NCI-H524 (cell line): ENCODE results near the gene ETS1.

Source experiments
- DNase-seq, 2 experiments: peaks; one replicate each; lab custom pipeline; 2025; lab: John Stamatoyannopoulos, UW

Gene ETS1

DNA sequence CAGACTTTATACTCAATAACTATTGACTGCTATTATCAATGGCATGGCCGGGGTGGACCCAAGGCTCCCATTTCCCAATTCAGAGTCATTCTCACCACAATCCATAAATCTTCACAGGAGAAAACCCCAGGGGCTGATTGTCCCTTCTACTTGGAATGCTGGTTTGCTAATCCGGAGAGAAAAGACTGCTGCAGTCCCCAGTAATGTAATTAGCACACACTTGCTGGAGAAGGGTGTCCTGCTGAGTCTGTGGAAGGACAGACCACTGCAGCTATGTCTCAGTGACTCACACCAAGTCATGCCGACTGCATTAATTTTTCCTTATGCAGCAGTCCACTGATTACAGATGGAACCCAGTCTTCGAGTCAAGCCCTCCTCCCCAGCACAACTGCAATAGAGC is 5.9 kb upstream of the ETS1 start:
- DNase-seq: no peak

DNA sequence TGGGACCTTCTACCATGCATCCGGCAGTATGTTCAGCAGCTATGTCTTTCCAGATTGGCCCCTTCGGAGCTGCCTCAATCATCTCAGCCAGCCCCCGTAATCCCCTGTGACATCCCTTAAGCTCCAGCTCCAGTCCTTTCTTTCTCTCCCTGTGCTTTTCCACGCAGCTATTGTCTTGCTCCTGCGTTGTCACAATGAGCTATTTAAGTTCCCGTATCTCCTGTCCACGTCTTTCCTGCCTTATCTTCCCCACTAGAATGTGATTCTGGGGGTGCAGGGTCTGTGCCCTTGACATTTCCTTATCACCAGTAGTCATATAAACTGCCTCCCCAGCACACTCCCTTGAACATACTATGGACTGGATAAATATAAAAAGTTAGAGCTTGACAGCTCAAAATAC is 5.1 kb upstream of the ETS1 start:
- DNase-seq: no peak

DNA sequence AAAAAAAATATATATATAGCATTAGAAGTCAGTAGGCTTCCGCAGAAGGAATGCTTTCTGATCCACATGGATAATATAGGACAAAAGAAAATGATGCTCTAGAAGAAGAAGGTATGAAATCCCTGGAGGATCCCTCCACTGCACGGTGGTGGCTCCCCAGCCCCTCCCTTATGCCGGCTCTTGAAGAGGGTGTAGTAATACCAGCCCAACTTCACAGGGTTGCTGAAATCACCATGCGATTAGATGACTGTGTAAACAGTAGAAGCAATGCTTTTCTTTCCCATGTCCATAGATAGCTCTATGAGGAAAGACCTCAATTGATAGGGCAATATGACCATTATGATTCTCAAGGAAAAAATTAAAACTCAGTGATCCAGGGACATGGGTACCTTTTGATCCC is 3.2 kb upstream of the ETS1 start:
- no peak for DNase-seq

DNA sequence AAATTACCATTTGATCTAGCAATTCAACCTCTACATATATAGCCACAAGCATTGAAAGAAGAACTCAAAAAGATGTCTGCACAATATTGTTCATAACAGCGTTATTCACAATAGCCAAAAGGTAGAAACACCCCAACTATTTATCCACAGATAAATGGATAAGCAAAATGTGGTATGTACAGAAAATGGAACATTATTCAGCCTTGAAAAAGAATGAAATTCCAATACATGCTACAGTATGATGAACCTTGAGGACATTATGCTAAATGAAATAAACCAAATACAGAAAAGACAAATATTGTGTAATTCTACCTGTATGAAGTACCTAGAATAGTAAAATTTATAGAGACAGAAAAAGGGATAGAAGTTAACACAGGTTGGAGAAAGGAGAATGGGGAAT is 2.6 kb upstream of the ETS1 start:
- no peak for DNase-seq

DNA sequence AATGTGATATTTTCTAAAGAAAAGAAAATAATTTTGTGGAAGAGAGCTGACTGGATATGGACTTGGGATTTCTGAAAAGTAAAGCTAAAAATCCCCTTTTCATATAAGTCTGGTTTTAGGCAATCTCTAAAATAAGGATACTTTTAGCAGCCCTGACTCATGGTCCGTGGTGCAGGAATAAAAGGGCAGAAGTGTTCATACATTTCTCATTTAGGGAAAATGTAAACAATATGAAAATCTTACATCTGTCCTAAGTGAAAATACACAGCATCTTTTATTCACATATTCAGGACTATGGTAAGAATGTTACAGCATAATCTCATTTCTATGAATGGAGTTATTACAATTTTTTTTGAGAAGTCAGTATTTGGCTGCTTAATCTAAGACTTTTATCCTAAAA is 735 bp upstream of the ETS1 start:
- no peak for DNase-seq

DNA sequence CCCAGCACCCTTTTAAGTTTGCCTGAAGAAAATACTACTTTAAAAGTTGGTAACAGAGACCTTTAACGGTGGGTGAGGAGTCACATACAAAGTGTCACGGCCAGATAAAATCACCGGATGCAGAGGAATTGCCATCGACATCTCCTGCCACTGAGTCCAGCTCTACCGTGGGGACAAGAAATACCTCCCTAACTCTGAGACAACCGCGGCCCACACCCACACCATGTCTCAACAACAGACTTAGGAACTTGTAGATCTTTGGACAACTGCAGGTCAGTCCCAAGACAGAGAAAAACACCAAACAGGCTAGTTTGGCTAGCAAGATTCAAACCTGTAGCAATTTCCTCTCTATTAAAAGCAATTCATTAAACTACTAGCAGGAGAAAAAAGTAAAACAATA is 669 bp downstream of the ETS1 start:
- DNase-seq: no peak

DNA sequence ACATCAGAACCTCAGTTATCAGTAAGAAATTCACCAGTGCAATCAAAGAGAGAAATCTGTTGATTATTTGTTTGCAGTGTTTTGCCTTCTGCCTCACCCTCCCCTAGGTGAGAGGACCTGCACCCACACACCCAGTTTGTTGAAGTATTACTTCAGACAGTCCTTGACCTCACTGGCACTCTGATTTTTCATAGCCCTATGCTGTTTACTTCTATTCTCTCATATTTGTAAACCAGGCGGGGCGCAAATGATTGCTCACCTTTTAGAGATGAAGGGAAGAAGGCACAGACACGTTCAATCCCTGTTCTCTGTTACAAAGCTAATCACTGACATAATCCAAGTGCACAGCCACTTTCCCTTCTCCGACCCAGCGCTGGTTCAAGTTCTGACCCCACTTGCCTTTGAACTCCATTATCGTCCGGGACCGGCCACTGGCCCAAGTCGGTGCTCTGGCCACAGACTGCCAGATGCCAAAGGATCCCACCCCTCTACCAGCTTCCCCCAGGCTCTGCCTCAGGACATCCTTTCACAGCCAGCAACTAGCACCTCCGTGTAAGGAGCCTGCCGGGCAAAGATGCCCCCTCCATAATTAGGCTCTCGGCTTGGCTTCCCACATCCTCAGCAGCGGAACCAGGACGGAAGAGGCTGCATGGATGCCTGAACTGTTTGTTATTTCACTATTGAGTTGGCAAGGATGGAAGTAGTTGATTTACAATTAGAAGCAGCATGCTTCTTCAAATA is 1.7 kb downstream of the ETS1 start:
- no peak for DNase-seq

DNA sequence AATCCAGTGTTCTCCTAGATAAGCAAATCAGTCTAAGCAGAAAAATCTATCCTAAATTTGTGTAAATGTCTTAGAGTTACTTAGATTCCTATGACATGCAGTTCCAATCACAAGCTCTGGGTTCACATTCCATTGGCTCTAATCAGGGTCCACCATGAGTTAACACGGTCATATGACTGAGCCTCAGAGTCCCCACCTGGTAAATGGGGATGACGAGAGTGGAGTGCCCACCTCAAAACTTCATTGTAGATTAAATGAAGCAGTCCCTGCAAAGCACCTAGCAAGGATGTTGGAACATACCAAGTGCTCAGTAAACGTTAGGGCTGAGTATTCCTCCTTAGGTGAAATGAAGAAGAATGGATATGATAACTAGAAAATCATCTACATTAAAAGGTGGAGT is 3.1 kb downstream of the ETS1 start:
- DNase-seq: no peak

DNA sequence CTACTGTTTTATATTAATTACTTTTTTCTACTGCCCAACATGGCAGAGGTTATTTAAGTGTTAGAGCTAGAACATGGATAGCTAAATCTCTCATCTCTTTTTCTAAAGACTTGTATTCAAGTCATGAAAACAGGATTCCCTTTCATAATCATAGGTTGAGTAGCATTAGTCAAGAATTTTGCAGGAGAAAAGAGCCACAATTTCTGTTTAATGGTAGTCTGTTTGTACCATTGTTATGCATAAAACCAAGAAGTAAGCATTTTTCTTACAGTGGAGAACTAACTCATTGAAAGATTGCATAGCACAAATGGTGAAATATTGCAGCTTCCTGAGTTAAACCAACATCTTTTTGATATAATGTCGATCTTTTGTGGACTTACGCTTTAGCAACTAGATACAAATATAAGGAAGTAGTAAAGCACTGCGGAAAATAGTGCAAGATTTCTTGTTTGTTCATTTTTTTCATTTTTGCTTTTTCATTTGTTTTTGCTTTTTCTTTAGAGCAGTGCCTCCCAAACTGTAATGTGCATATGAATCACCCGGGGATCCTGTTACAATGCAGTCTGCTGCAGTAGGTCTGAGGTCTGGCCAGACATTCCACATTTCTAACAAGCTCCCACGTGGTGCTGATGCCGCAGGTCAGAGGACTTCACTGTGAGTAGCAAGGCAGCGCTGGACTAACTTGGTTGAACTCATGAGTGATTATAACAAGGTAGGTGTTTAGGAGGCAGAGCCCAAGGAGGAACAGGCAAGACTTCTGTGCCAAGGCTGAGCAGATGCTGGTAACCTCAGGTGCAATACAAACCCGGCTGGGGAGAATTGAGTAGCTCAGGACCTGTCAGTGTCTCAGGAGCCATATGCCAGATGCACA is 4.6 kb downstream of the ETS1 start:
- peak in 1 of 2 experiments; percentile 68 for DNase-seq

DNA sequence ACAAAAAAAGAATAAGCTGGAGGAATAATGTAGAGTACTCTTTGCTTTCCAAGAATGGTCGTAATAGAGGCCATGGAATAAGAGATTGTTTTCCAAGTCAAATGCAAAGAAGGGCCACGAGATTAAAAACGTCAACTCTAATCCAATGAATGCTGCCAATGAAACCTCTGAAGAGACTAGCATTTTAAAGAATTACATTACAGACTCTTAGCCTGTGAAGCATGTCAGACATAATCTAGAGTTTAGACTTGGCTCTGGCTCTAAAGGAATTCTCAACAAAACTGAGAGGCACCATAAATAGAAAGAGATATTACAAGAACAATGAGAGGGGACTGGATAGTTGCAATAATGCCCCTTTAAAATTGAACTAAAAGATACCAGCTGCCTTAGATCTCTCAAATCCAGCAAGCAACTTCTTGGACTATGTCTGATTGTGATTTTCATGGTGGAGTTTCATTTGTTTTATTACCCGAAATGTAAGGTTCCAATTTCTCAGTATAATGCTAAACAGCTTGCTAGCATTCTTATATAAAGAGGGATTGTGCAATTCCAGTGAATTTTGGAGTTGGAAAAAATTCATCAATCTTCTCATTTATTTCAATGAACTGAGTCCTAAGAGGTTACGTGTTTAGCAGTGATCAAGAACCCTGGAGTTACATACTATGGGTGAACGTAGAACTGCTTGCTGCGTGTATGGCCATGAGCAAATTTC is 5.6 kb downstream of the ETS1 start:
- DNase-seq: no peak

DNA sequence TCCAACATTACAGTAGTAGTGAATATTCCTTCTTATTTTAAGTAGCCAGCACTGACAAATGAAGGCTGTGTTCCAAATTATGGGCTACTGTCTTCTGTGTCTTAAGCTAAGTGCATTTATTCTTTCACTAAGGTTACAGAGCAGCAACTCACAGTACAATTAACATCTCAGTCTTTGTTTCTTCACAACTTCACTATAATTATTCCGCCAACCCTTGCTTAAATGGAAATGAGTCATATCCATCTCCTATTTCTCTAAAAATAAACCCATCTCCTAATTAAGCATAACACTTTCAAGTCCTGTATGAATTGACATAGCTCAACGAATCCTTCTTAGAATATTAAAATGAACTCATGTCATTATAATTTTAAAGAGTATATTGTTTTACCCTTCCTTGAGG is 6.7 kb downstream of the ETS1 start:
- no peak for DNase-seq

DNA sequence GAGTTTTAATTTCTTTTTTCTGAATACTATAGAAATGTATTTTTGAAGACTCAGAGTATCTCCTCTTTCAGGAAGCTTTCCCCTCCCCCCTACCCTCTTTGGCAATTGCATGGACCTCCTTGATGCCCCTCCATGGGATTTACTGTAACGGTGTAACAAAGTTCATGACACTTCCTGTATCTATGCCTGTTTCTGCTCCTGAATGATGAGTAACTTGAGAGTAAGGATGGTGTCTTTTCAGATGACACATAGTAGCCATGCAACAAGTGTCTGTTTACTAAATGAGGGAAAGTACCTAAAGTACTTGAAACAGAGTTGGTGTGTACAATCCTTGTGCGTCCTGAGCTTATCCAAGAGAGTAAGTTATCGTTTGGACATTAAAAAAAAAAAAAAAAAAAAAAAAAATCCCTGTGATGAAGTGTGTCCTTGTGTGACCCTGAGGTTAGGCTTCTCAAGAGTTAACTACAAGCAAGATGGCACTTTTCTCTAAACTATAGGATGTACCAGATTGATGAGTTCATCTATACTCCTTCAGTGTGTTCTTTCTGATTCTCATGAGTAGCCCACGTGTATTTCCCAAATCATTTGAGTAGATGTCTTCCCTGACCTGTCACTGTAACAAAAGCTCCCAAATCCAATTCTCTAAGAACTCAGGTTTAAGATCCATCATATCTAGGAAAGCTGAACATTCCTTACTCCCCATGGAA is 7.4 kb downstream of the ETS1 start:
- DNase-seq: no peak

DNA sequence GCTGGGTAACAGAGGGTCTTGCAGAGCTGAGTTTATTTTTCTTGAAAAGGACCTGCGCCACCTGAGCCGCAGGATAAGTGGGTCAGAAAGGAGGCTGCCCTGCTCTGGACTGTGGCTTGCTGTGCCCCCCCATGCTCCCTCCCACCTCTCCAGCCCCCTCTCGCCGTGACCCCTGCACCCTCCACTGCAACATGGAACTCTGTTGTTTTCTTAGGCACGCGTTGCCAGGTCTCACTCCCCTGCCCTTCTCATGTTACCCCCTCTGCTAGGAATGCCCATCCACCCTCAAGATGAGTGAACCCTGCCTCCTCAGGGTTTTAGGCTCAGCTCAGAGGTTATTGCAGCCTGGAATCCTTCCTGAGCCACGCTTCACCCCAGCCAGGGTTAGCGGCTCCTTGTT is 10.8 kb downstream of the ETS1 start:
- DNase-seq: no peak

DNA sequence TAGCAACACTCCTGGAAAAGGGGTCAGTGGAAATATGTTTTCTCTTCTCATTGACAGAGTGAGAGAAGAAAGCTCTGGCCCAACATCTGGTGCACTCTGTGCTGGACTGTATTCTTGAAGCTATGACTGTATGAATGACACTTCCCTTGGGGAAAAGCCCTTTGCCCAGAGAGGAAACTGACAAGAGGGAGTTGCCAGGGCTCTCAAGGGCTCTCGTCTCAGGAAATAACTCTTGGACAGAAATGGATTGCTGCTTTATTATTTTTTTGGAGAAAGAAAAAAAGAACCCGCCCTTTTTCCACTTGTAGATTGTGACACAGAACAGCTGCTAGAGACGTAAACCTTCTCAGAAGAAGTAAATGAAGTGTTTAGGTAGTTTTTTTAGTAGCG is 11.4 kb downstream of the ETS1 start:
- DNase-seq: no peak

DNA sequence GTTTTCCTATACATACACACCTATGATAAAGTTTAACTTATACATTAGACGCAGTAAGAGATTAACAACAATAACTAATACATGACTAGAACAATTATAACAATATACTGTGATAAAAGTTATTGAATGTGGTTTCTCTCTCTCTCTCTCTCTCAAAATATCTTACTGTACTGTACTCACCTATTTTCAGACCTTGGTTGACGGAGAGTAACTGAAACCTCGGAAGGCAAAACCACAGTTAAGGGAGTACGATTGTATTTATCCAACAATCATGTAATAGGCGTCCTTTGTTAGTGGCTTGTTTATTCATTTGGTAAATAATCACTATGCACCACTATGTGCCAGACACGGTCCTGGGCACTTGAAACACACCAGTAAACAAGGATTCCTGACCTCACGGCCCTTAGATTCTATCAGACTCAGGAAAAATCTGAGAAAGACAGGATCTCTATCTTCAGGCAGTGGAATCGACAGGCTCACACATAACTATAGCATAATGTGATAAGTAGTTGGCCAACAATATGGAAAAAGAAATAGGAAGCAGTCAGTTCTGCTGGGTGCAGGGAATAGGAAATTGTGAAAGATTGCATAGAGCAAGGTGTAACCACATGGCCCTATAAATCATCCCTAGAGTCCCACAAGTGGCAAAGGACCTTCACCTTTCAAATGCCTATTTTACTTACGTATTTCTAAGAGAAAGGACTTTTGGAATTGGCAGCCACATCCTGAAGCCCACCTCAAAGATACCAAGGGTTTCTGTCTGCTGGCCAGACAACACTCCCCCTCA is 12.0 kb downstream of the ETS1 start:
- no peak for DNase-seq

DNA sequence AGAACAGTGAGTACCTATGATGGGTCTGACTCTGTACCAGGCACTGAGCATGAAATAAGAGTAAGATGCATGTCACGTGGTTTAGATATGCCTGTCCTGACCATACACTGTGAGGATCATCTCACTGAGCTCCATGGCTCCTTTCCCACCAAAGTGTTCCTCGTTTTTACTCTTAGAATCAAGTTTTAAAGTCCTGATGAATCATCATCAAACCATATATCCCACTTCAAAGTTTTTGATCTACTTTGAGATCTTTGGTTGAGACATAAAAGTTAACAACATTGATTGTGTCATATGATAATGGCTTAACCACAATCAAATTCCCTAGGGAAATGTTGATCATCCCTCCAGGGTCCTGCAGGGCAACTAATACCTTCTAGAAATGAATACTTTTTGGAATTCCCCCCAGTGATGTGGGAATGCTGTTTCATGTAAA is 12.8 kb downstream of the ETS1 start:
- DNase-seq: no peak

DNA sequence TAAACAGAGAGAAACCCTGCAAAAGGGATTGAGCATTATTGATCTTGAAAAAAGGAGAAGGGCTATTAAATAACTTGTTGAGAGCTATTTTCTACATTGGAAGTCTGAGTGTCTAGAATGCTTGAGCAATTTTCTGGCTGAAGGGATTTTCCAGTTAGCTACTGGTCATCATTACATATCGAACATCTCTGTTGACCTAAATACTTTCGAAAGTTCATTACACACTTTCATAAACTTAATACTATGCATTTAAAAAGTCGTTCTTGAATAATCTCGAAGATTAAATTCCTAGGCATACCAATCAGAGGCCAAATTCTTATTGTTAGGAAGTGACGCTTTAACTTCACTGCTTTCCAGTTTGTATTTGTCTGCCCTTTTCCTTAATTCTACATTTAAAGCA is 13.7 kb downstream of the ETS1 start:
- no peak for DNase-seq

DNA sequence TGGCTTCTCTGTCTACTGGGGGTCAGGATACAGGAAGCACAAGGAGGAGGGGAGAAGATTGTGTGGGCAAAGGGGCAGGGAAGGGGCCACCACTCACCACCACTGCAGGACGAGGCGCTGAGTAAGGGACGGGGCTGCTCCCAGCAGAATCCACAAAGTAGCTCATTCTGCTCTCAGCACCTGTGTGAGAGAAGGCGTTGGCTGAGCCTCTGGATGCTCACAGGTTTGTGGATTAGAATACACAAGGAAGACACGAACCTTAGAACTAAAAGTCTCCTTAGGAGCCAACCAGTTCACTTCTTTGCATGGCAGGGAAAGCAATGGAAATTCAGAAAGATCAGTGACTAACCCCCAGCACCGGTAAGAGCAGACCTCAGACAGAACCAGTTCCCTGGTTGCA is 14.4 kb downstream of the ETS1 start:
- DNase-seq: no peak

DNA sequence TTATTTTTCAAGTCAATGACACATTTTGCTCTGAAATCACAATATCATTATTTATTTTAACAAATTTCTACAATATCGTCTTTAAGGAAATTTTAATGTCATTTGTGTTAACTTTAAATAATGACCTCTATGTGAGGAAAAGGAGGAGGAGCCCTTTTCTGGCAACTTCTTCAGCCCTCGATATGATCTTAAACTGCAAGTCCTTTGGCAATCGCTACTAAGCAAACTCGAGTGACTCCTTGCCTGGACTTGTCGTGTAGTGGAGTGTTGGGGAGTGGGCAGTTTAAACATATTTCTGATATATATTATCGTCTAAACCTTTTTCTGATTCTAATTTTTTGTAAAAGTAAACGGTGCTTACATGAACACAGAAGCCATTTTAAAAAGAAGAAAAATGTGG is 16.7 kb downstream of the ETS1 start:
- DNase-seq: no peak

DNA sequence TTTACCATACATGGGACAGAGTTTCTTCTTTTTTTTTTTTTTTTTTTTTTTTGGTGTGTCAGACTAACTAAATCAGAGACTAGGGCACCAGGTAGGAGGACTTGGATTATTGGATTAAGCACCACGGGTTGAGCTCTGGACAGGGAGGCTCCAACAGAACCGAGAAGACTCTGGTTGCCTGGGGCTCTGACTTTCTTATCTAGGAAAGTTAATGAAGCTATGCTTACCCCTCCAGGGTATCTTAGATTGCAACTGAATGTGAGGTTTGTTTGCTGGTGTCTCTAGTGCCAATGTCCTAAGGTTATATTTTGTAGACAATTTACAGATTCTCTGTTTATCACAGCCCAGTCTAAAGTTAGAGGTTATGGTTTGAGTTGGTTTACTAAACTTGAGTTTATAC is 18.1 kb downstream of the ETS1 start:
- DNase-seq: no peak

DNA sequence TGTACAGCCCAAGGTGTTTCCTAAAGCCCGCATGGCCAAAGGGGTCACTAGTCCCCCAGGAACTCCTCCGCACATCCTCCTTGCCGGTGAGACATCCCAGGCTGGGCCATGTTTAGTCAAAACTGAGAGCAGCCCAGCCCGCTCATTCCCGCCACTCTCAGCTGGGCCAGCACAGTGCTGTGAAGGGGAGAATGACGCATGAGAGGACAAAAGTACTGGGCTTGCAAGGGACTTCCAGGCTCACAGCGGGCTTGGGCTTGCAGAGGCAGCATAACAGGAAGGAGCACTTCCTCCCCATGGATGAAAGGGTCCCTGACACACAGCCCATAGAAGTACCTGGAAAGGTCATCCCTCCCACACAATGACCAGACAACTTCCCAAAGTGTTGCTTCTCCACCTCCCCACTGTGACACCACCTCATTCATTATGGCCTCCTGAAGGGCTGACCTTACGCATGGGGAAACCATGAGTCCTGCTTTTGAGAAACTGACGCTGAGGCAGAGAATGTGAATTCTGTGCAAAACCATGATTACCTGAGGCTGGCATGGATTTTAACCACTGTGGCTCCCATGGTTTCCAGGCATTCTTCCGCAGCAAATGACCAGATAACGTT is 19.1 kb downstream of the ETS1 start:
- no peak for DNase-seq
